HL-60/S4 treated with phorbol 12-myristate 13-acetate at 8.2 ng/mL for 4 days and 3 days (cell line): ENCODE results near the gene ATP1A3.

Experiments
- in situ Hi-C: fragments of 300-500 bp; cut with MboI; formaldehyde crosslinking; loops from 2 replicates; pipeline ENCODE4 v1.15.0; 2022; ENCODE audit warnings: low sequenced_read_pairs

The ATP1A3 gene

DNA sequence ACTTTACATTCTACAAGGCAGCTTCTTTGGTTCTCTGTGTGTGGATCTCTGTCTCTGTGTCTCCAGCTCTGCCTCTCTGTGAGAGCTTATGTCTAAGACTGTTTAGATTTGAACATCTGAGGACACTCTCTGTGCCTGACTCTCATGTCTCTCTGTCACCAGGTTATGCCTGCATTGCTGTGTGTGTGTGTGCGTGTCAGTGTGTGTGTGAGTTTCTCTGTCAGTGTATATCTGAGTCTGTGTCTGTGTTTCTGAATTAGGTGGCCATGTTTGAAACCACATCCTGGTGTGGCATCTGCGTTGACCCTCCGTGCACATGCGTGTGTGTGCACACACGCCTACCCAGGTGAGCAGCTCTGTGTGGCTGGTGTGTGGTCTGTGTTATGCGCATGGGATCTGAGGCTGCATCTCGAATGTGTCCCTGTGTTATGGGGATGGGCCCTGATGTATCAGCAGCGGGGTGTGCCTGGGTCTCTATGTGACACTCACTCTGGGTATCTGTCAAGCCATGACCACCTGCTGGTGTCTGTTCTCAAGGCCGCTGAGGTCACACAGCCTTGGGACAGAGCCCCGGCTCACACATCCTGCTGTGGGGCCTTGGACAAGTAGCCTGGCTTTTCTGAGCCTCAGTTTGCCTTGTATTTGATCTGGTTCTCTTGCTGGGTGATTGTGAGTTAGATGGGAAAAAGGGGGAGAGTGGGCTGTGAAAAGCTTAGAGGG is 6.7 kb downstream of the ATP1A3 start:
- in situ Hi-C loops, result no loop called here

- in situ Hi-C loops, result no loop called here
These were observed 9.1 kb downstream of the ATP1A3 start for GRCh38 chr19:41984961-41985360.

- in situ Hi-C loops, result no loop called here
These were observed 12.3 kb downstream of the ATP1A3 start for GRCh38 chr19:41981724-41982123.

- in situ Hi-C loops, result no loop called here
These were observed 15.6 kb downstream of the ATP1A3 start for GRCh38 chr19:41978470-41978869.

GRCh38 chr19:41977916-41978315 is 16.1 kb downstream of the ATP1A3 start:
- in situ Hi-C loops, result no loop called here

GRCh38 chr19:41974652-41975051 is 19.4 kb downstream of the ATP1A3 start:
- in situ Hi-C loops, result no loop called here

GRCh38 chr19:41971363-41971762 is 22.7 kb downstream of the ATP1A3 start:
- in situ Hi-C loops, result no loop called here

GRCh38 chr19:41969772-41970458 is 24.1 kb downstream of the ATP1A3 start:
- in situ Hi-C loops, result no loop called here

GRCh38 chr19:41968751-41969595 is 25.1 kb downstream of the ATP1A3 start:
- in situ Hi-C loops, result no loop called here

DNA sequence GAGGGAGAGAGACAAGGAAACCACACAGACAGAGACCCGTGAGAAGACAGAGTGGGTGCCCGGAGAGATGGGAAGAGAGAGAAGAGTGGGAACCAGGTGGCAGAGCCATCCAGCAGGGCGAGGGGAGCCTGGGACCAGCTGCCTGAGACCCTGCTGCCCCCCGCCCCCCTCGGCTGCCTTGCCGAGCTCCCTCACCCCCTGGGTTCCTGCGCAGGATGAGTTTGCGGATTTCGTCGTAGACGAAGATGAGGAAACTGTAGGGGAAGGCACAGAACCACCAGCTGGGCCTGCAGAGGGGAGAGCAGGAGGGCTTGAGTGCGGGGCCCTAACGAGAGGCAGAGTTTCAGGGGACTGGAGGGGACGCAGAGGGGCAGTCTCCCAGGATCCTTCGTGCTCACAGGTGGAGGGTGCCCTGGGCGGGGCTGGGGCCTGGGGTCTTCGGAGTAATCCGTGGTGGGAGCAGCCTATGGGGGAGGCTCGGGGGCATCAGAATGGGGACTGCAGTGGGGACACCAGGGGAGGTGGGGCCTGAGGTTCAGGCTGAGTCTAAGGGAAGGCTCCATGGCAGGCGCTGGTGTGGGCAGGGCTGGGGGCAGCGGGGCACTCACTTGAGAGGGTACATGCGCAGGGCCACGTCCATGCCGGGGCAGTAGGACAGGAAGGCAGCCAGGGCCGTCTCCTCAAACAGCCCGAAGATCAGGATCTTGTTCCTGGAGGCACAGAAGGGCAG is 26.8 kb downstream of the ATP1A3 start:
- in situ Hi-C loops, result no loop called here

DNA sequence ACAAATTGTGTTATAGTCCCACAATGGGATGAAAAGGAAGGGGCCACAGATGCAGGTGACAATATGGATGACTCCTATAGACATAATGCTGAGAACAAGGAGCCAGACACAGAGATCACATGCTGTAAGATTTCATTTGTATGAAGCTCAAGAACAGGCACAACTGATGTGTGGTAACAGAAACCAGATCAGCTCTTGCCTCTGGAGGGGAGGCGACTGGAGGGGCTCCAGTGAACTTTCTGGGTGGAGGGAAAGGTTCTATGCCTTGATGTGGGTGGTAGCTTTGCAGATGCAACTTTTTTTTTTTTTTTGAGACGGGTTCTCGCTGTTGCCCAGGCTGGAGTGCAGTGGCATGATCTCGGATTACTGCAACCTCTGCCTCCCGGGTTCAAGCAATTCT is 28.9 kb downstream of the ATP1A3 start:
- in situ Hi-C loops, result no loop called here

- in situ Hi-C loops, result no loop called here
These were observed 33.1 kb downstream of the ATP1A3 start for GRCh38 chr19:41960973-41961372.

DNA sequence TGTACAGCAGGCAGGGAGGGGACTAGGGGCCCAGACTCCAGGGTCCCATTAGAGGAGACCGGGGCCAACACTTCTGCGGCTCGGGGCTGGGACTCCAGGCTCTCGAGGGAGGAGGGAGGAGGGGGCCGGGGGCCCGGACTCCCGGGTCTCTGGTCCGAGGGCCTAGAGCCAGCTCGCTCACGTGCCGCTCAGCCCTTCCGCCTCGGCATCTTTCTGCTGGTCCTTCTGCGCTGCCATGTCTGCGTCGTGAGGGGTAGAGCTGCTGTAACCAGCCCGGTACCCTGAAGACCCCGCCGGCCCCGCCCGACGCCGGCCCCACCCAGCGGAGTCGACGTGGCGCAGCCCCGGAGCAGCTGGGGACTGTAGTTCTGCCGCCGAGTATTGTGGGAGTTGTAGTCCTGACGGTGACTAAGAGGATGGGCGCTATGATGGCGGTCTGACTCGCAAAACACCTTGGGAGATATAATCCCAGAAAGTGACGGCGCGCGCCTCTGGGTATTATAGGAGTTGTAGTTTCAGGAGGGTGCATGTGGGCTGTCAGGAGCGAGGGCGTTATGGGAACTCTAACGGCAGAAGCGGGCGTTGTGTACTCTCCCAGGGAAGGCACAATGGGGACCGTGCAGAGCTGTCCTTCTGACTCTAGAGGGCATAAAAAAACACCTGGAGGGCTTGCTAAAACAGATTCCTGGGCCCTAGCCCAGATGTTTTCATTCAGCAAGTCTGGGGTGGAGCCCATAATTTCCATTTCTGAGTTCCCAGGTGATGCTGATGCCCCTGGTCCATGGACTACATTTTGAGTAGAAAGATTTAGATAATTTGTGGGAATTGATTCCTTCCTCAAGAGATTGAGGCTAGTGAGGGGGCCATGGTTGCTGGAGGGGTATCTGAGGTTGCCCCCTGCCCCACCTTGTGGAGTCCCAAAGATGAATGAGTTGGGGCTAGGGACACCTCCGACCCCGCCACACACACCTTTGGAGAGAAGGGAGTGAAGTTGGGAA is 34.7 kb downstream of the ATP1A3 start, which contains the start of gene RABAC1:
TSS of gene RABAC1 (minus strand) at position 266 of the 998 bp plus-strand sequence. CDS start at position 237, 29 bp downstream.
- in situ Hi-C loops, result loop anchor here (10.0 kb wide), 1 partner anchor 95 kb away; the partner anchor contains the start of gene RPS19

GRCh38 chr19:41958367-41959055 is 35.5 kb downstream of the ATP1A3 start:
- in situ Hi-C loops, result loop anchor here (10.0 kb wide), 1 partner anchor 94 kb away; the partner anchor contains the start of gene RPS19

DNA sequence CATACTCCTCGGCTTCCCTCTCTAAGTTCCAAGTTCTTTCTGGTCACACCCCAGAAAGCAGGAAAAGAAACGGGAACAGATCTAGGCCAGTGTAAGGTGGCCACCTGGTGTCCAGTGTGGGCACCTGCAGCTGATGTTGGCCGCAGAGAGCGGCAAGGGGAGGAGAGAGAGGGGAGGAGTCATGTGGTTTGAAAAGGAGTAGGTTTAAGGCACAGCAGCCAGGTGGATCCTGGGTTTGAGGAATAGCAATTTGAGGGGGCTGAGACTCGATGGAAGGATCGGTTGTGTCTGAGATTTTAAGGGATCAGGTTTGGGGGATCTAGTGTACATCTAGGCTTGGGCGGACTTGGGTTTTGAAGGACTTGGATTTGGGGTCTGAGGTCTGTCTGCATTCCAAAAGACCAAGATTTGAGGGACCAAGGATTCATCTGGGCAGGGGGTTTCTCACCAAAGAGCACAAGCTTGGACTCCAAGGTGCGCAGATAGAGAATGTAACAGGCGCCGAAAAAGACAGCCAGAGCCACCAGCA is 36.1 kb downstream of the ATP1A3 start:
- in situ Hi-C loops, result loop anchor here (10.0 kb wide), 1 partner anchor 93 kb away; the partner anchor contains the start of gene RPS19

DNA sequence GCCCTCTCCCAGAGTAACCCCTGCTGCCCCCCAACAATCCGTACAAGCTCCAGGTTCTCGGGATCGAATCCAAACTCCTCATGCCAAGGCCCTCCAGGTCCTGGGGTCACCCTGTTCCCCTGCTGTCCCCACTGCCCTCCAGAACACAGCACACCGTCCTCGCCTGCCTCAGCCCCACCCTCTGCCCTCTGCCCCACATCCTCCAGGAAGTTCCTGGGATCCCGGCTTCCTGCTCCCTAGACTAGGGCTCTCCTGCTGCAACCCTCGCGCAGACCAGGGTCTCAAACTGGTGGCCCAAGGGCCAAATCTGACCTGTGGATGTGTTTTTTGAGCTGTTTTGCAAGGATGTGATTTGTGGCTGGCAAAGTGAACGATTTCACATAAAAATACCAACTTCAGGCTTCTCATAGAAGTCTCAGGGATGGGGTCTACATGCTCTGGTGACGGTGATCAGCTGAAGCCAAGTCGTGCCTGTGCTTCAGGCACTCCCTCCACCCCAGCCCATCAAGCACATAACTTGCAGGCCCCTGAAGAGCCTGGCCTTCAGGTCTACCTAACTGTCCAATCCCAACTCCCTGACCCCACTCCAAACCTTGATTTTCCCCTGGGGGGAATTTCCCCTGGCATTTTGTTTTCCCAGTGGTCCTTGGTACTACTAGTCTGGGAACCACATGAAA is 36.7 kb downstream of the ATP1A3 start:
- in situ Hi-C loops, result loop anchor here (10.0 kb wide), 1 partner anchor 92 kb away; the partner anchor contains the start of gene RPS19

- in situ Hi-C loops, result loop anchor here (10.0 kb wide), 1 partner anchor 92 kb away; the partner anchor contains the start of gene RPS19
These were observed 37.4 kb downstream of the ATP1A3 start for GRCh38 chr19:41956621-41957020.

GRCh38 chr19:41955521-41955920 is 38.5 kb downstream of the ATP1A3 start:
- in situ Hi-C loops, result loop anchor here (10.0 kb wide), 1 partner anchor 91 kb away; the partner anchor contains the start of gene RPS19
